Right lobe of liver (tissue), 6 donors: ENCODE measurements around the gene TMPRSS7. TPM values are rescaled to one million over a fixed set of nuclear protein-coding genes. Genes with fewer than 3 reads are reported as not detected.
A peak's percentile ranks its signal among the peaks of the same experiment; 100 is the strongest.

Experiments
- ATAC-seq, 4 donors: fragments of 200-7000 bp; cut with Tn5 transposase; one replicate each; pipeline ENCODE4 v1.9.1; 2020; ENCODE audit warnings: mild to moderate bottlenecking in 4 of 4, moderate library complexity in 4 of 4
- DNase-seq, 3 donors: peaks; one replicate each; pipeline ENCODE4 v3.0.0-alpha.2; 2020
- H3K27ac ChIP-seq, 3 donors: fragments of 200-600 bp; one replicate each; pipeline ENCODE4 v1.8.0; 2022
- H3K27me3 ChIP-seq, 2 donors: fragments of 200-600 bp; one replicate each; pipeline ENCODE4 v1.8.0; 2022
- H3K36me3 ChIP-seq, 4 donors: fragments of 200-600 bp; sonication (generic) in 1 of 4; one replicate each; pipeline versions ENCODE4 v1.5.1 to v1.8.0; 2017 to 2022; ENCODE audit warnings: control low read depth in 1 of 4
- H3K4me1 ChIP-seq, 4 donors: fragments of 200-600 bp; sonication (generic) in 1 of 4; one replicate each; pipeline versions ENCODE4 v1.5.1 to v1.8.0; 2017 to 2022; ENCODE audit warnings: control low read depth in 1 of 4
- H3K4me3 ChIP-seq, 3 donors: fragments of 200-600 bp; one replicate each; pipeline ENCODE4 v1.8.0; 2022
- H3K9me3 ChIP-seq, 4 donors: fragments of 200-600 bp; sonication (generic) in 1 of 4; one replicate each; pipeline versions ENCODE4 v1.5.1 to v1.8.0; 2017 to 2022; ENCODE audit warnings: control low read depth in 1 of 4
- CTCF ChIP-seq, 4 donors: fragments of 200-600 bp in 3 of 4; fragments of 450-650 bp in 1 of 4; IDR thresholded peaks; one replicate each; pipeline versions ENCODE4 v1.5.1 to v1.8.0; 2016 to 2022; ENCODE audit warnings: antibody characterized with exemption in 4 of 4, mild to moderate bottlenecking in 2 of 4
- POLR2A ChIP-seq: fragments of 450-650 bp; IDR thresholded peaks from one replicate; pipeline ENCODE4 v1.6.1; 2017; ENCODE audit warnings: antibody characterized with exemption, mild to moderate bottlenecking
- WGBS: methylation state at CpG from one replicate; pipeline ENCODE4 v1.1.6; 2018; ENCODE audit warnings: low coverage, low lambda C conversion rate; ENCODE audit not compliant: insufficient coverage; ENCODE audit errors: missing lambda C conversion rate; 5-methylcytosine and 5-hydroxymethylcytosine counted together
- intact Hi-C, 2 donors: fragments of 100-400 bp; cut with DNase I; formaldehyde crosslinking; loops; one replicate each; pipeline versions ENCODE4 v1.11.2 to v1.14.1; 2022
- total RNA-seq, 6 experiments: library from RNA; depleted of rRNA in 2 of 6; stranded (reverse); fragments of >200 nt in 2 of 6; fragmentation: NEBNext Ultra II Directional in 3 of 6; extraction: Animal tissue kit (Norgen Biotek cat#: 25700) in 3 of 6; gene quantifications; one replicate each; pipeline versions ENCODE4 v1.1.0 to v1.2.4, GENCODE V29; 2016 to 2023
- donor health status: DM: no; HTN: yes; CAD: no.
- donor health status: DM: no; HTN: no; CAD: no.
- donor health status: DM: no; HTN: no; CAD: no.
- donor health status: DM: no; HTN: yes; CAD: no.
- donor health status: DM: no; HTN: yes; CAD: no.

Gene TMPRSS7
- total RNA-seq, 6 experiments from 2014 or later: not detected

GRCh38 chr3:112089956-112090886, 55.7 kb downstream of the TMPRSS7 start:
- TF ChIP-seq POLR2A: no peak
- no peak for TF ChIP-seq CTCF (IDR thresholded peaks at IDR 0.05)
- H3K9me3 ChIP-seq: no peaks in the 10 kb centered on the region
- 72% methylated on average over 9 of the region's 9 CpGs for WGBS
- intact Hi-C loops: no loop called here
- no peaks in the 10 kb centered on the region for H3K36me3 ChIP-seq
- H3K27ac ChIP-seq: no peak overlapping the region
- peak in 3 of 4 donors; percentile 16 to 26 (median 18) for ATAC-seq
- H3K27me3 ChIP-seq: no peaks in the 10 kb centered on the region
- H3K4me1 ChIP-seq: peaks cover 0 to 5% (median 0%) of the 10 kb centered on the region in 4 donors
- H3K4me3 ChIP-seq: no peak overlapping the region
- DNase-seq: no peak

GRCh38 chr3:112090887-112091586, 56.5 kb downstream of the TMPRSS7 start:
- ATAC-seq (no peak), DNase-seq (no peak)
- 42% methylated on average over 4 of the region's 6 CpGs for WGBS
- no peaks in the 10 kb centered on the region for H3K36me3 ChIP-seq
- no peak overlapping the region for H3K4me3 ChIP-seq
- H3K27ac ChIP-seq: no peak overlapping the region
- H3K27me3 ChIP-seq: no peaks in the 10 kb centered on the region
- TF ChIP-seq POLR2A (no peak), CTCF (IDR thresholded peaks at IDR 0.05) (no peak)
- peaks cover 0 to 5% (median 0%) of the 10 kb centered on the region in 4 donors for H3K4me1 ChIP-seq
- H3K9me3 ChIP-seq: no peaks in the 10 kb centered on the region
- intact Hi-C loops: no loop called here

- Histone ChIP-seq H3K27me3 (no peaks in the 10 kb centered on the region), H3K4me3 (no peak overlapping the region), H3K9me3 (no peaks in the 10 kb centered on the region), H3K27ac (no peak overlapping the region), H3K36me3 (no peaks in the 10 kb centered on the region), H3K4me1 (no peaks in the 10 kb centered on the region)
- TF ChIP-seq CTCF (IDR thresholded peaks at IDR 0.05) (no peak), POLR2A (no peak)
- 46% methylated on average over 5 of the region's 6 CpGs for WGBS
- ATAC-seq: no peak
- no peak for DNase-seq
- intact Hi-C loops: no loop called here
Measured at GRCh38 chr3:112092496-112093179, 58.1 kb downstream of the TMPRSS7 start.

- Histone ChIP-seq H3K4me3 (no peak overlapping the region), H3K36me3 (no peaks in the 10 kb centered on the region), H3K9me3 (no peaks in the 10 kb centered on the region), H3K4me1 (no peaks in the 10 kb centered on the region), H3K27ac (no peak overlapping the region), H3K27me3 (no peaks in the 10 kb centered on the region)
- TF ChIP-seq CTCF (IDR thresholded peaks at IDR 0.05): no peak
- no peak for TF ChIP-seq POLR2A
- ATAC-seq: no peak
- DNase-seq: no peak
- intact Hi-C loops: no loop called here
Measured at GRCh38 chr3:112093180-112093522, 58.6 kb downstream of the TMPRSS7 start.
